Astrocyte of the spinal cord (primary cell): ENCODE data around the gene PRKCH.

ENCODE experiments used
- DNase-seq: peaks from one replicate; pipeline ENCODE4 v3.0.0; 2011; ENCODE audit warnings: low read depth, low spot score
- H3K4me3 ChIP-seq: 2 replicates; pipeline ENCODE4 v1.5.1; 2011; ENCODE audit warnings: low read depth, mild to moderate bottlenecking, low read length, moderate library complexity
- CTCF ChIP-seq: IDR thresholded peaks from 2 replicates; pipeline ENCODE4 v1.5.1; 2012; ENCODE audit warnings: low read depth, mild to moderate bottlenecking, low read length, inconsistent platforms
- in situ Hi-C: cut with HindIII; loops from 2 replicates; pipeline ENCODE4 v1.10.0; 2017; ENCODE audit warnings: low sequenced_read_pairs

The PRKCH gene

DNA sequence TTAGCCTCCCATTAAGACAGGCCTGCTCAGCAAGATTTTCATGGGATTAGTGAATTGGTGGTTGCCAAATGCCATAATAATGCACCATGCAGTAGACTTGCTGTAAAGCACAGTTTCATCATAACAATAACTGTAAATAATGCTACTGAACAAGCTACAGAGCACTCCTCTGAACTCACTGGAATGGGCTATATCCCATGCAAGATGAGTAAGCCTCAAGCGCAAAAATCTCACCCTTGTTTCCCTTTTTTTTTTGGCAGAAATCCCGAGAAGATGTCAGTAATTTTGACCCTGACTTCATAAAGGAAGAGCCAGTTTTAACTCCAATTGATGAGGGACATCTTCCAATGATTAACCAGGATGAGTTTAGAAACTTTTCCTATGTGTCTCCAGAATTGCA is 228.0 kb downstream of the PRKCH start:
- DNase-seq, result peak; percentile 39
- H3K4me3 ChIP-seq, result no peak overlapping the region
- no peak for TF ChIP-seq CTCF
- in situ Hi-C loops, result no loop called here

DNA sequence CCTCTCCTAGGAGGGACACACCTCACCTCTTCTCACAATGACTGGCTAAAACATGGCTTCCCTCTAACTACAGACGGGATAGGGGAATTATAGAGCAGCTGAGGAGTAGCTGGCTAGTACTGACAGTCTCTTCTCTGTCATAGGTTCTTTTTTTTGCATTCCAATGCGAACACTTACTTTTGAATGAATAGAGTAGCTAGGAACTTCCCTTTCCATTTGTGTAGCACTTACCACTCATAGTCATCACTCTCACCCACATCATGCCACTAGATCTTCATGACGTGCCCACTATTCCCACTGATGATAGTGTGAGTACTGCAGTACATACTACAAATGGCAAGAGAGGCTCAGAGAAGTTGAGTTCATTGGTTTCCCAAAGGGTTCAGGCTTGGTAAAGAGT is 230.0 kb downstream of the PRKCH start:
- no peak for DNase-seq
- in situ Hi-C loops, result no loop called here
- no peak overlapping the region for H3K4me3 ChIP-seq
- TF ChIP-seq CTCF, result no peak

DNA sequence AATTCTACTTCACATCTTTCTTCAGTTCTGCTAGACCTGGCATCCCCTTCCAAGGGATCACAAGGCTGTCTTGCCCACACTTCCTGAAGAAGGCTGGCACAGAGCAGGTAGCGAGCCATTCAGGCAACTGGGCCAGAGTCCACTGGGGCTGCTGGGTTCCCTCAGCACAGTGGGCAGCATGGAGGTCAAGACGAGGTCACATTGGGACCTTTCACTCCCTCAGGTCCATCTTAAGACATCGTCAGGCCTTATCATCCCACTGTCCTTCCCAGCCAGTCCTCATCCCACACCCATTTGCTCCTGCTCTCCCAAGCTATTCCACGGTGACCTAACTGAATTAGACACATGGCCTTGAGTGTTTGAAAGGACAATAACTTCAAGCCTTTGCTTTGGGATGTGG is 230.9 kb downstream of the PRKCH start:
- in situ Hi-C loops, result no loop called here
- no peak for TF ChIP-seq CTCF
- no peak overlapping the region for H3K4me3 ChIP-seq
- no peak for DNase-seq

DNA sequence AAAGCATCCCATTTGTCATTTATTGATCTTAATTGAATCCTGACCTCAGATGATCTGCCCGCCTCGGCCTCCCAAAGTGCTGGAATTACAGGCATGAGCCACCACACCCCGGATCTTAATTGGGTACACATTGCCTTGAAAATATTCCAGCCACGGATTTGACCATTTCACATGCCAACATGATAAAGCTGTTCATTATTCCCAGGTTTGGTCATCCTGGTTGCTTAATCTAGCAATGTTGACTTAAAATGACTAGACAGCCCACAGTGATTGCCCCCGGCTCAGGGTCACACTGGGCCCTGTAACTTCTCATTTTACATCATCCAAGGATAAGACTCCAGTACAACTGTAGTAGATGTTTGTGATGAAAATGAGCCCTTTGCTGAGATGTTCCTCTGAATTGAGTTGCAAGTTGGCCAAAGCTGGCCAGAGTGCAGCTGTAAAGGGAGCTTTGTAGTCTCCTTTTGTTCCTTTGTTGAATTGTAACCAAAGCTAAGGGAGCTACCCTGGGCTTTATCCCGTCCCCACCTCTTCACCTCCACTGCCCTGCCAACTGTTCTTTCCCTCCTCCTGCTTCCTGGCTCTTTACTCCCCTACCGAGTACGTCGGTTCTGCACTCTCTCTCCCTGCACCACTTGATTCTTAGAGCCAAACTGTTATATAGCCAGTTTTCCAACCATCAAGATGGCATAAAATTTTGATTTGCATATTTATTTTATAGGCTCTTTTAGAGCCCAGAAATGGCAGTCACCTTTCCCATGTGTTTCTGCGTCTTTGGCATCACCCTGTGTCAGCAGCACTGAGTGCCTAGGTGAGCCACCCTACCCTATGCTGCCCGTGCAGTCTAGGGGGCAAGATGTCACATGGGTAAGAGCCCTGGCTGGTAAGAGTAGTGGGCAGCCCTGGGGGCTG is 232.6 kb downstream of the PRKCH start:
- peak; percentile 98 for DNase-seq
- no peak for TF ChIP-seq CTCF
- in situ Hi-C loops, result no loop called here
- H3K4me3 ChIP-seq, result no peak overlapping the region

GRCh38 chr14:61555056-61555838 is 233.9 kb downstream of the PRKCH start:
- no peak overlapping the region for H3K4me3 ChIP-seq
- TF ChIP-seq CTCF, result no peak
- peak; percentile 44 for DNase-seq
- in situ Hi-C loops, result no loop called here

- no peak for DNase-seq
- in situ Hi-C loops, result no loop called here
- no peak overlapping the region for H3K4me3 ChIP-seq
- TF ChIP-seq CTCF, result no peak
These were observed 235.1 kb downstream of the PRKCH start for GRCh38 chr14:61556455-61556854.
